DMS 273 treated with DMSO at 0.1 percent for 48 hours (cell line): Measurements from ENCODE around the gene BRINP1.

ENCODE experiments used
- DNase-seq: peaks from one replicate; lab custom pipeline; 2025; lab: John Stamatoyannopoulos, UW

The BRINP1 gene

DNA sequence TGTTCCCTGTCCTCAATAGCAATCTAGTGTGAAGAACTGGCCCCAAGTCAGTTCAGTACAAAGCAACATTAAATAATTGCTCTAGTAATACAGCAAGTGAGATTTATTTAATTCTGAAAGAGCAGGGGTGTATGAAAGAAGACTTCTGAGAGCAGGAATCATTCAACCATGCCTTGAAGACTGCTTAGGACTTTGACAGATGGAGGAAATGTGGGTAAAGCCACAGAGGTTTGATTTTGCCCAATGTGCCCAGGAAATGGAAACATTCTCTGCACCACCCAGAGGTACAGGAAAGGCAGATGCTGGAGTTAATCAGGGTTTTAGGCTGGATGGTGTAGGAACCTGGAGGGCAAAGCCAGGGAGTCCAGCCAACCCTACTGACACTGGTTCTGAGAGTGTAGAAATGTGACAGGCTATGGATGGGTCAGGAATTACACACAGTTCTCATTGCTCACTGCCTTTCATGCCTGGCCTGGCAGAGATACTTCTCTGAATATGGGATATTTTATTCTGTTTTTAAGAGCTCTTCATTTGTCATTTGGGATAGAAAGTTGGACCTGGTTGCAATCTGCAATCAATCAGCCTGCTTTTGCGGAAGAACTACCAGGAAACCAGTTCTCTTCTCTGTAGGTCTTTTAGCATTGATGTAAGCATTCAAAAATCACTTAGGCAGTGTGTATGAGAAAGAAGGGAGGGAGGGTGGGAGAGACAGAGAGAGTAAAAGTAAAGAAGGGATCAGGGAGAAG is 88.3 kb downstream of the BRINP1 start:
- DNase-seq = no peak

DNA sequence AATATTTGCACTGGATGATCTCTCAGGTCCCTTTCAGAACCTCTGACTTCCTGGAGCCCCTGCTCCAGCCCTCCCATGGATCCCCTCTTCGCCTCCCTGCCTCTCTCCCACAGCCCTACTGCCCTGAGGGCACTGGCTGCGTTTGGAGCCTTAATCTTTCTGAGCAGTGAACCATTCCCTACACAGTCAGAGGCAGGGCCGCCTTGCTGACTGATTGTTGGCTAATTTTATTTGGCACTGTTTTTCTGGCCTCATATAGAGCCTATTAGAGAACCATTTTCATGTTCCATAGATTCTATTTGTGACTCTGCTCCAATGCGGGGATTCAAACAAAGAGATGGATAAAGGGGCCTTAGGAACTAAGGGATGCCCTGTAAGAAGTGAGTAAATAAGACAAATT is 91.1 kb downstream of the BRINP1 start:
- no peak for DNase-seq

DNA sequence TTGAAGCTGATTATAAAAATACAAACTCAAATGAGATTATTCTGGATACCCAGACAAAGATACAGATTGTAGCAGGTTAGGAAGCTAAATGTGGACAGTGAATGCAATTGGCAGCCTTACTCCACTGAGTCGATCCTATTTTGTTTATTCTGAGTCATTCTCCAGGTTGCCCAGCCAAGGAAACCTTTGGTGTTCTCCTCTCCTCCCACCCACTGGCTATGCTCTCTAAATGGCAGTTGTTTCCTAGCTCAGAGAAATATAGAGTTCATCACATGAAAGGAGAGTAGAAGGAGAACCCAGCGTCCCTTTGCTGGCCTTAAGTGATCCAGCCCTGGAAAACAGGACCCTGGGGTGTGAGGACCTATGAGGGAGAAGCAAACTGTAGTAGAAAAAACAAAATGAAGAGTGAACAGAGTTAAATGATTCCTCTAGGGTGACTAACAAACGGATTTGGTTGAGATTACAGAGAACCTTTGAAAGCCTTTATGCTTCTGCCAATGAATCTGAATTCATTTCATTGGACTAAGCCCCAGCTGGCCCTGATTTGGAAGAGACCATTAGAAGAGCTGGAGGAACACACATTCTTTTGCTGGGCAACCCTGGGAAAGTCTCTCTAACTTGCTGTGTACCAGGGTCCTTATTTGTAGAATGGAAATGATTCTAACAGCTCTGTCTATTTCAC is 95.1 kb downstream of the BRINP1 start:
- no peak for DNase-seq

DNA sequence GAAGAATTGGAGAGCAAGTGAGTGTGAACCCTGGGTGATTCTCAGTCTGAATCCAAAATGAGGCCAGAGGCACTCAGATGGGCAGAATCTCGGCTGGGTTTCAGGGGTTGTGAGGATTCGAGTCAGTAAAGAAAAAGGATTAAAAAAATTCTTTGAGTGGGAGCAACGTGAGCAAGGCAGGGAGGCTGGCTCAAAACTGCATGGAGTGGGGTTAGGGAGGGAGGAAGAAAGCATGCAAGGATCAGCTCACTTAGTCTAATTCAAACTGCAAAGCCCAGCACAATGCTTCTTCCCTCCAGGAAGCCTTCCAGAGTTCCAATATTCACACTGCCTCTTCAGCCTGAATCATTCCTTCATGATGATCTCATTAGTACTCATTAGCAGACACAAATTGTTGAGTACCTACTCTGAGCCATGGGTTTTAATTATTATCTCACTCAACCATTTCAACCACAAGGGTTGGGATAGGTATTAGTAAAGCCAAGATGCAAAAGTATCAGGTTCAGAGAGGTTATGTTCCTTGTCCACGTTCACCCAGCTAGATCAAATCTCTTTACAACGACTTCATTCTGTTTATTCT is 95.8 kb downstream of the BRINP1 start:
- no peak for DNase-seq

DNA sequence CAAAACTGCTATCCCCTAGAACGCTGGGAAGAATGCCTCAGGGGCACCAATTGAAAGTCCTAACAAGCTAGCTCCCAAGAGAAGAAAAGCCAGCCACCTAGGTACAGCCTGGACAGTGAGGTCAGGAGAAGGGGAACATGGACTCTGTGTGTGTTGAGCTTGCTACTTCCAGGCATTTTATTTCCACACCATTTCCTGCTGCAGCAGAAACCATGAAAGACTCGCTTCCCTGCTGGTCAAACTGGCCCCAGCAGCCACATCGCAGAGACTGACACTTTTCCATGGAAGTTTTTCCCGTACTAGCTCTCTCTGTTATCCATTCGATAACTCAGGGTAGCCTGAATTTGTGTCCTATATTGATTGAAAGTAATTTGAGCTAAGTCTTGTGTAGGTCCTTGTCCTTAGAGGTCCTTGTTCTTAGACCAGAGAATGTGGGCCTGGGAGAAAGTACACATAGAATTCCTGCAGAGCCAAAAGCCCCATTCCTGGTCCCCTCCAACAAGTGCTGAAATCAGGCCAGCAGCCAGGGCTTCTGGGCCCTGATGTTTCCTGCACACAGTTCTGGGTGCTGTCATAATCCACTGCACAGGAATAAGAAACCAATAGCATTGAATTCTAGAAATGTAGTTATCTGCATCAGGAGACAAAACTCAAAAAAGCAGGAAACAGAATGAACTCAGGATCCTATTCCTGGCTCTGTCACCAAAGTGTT is 96.6 kb downstream of the BRINP1 start:
- no peak for DNase-seq

DNA sequence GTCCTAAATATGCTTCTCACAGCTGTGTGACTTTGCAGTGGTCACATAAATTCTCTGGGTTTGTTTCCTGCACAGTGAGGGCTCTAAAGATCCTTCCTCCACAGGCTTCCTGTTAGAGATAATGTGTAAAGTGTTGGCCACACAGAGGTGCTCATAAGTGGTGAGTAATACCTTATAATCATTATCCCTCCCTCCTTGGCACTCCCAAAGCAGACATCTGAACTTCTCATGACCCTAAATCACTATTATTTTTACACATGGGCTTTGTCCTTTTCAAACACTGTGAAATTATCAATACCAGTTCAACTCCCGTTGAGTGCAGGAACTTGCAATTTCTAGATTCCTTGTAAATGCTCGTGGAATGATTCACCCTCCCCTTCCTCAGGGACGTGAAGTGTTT is 100.2 kb downstream of the BRINP1 start:
- no peak for DNase-seq

DNA sequence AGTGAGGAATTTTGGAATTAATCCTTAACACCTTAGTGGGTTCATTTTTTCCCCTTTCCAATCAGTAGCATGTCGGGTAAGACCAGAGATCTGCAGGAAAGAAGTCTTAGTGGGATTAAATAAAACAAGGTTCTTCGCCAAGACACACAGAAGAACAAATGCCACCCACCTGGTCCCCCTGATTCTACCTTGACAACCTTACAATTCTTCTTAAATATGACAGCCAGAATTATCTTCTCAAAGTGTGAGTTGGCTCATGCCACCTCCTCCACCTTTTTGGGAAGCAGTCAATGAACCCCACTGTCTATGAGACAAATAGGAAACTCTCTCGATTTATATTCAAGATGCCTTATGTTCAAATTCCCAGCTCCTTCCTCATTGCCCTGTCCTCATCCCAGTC is 105.1 kb downstream of the BRINP1 start:
- no peak for DNase-seq

DNA sequence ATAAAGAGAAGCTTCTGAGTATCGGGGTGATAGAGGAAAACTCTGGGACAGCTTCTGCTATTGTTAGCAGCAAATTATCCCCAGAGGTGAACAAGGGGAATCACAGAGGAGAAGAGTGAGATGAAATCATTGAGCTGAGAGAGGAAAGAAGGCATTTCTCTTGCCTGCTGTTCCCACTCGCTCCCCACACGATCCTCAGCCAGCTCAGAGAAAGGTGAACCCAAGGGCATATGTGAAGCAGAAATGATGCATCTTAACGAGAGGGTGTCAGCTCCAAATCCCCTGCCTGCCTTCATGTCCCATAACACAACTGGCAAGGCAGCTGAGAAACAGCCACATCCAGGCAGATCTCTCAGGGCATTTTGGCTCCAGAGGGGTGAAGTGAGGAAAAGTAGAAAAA is 111.6 kb downstream of the BRINP1 start:
- DNase-seq = no peak

DNA sequence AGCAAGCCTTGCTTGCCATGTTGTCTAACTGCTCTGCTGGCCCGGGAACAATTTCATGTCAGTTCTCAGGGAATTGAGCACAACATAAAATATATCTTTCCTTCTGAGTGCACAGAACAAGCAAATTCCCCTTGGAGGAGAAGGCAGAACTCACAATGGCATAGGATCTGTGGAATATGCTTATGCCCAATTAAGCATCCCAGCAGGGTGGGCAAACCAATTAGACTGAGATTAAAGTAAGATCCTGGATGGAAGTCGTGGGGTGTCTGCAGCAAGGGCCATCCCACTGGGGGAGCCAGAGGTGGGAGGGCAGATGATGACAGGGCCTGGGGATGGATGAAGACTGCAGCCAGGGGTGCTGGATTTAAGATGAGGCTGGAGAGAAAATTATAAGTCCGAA is 114.1 kb downstream of the BRINP1 start:
- no peak for DNase-seq

DNA sequence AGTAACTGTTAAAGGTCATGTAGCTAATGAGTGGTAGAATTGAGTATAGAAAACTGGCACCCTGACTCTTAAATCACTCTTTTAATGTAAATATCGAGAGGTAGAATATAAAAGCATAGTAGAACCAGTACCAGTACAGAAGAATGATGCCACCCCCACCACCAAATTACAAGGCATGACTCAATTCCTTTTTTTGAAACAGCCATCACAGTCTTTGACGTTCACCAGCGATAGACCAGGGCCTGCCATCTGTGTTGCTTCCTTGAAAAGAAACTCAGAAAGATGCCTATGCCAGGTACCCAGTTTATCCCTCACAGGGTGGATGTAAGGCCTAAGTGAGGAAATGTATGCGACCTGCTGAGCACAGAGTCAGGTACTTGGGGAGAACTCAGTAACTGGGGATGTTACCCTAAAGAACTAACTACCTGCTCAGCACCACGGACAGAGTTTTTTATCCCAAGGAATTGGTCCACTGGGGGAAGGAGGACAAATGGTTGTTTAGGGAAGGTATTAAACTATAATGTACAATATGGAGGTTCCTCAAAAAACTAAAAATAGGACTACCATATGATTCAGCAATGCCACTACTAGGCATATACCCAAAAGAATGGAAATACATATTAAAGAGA is 116.5 kb downstream of the BRINP1 start:
- no peak for DNase-seq

DNA sequence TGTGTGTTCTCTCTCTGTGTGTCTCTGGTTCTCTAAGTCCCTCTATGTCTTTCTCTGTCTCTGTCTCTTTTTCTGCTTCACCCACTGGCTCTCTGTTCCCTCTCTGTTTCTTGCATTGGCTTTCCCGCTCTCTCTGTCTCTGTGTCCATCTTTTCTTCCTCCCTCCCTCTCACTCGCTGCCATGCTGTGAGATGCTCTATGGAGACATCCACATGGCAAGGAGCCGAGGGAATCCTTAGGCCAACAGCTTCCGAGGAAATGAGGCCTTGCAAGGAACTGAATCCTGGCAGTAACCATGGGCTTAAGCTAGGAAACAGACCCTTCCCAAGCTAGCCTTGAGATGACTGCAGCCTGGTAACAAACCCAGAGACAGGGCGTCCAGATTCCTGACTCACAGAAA is 117.3 kb downstream of the BRINP1 start:
- no peak for DNase-seq

DNA sequence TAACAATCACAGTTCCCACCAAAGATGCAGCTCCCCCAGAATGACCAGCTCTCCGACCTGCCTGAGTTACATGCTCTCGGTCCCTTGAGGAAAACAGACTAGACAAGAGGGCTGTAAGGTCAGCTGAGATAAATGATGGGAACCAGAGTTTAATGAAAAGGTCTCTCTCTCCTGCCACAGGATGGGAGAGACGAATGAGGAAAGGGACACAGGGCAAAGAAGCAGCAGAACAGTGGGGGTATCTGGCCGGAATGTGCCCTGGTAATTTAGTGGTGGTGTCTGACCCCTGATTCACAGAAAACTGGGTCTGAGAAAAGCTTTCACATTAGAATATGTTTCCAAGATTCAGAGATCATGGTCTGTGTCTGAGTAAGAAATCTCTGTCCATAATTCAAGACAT is 118.5 kb downstream of the BRINP1 start:
- DNase-seq = no peak

DNA sequence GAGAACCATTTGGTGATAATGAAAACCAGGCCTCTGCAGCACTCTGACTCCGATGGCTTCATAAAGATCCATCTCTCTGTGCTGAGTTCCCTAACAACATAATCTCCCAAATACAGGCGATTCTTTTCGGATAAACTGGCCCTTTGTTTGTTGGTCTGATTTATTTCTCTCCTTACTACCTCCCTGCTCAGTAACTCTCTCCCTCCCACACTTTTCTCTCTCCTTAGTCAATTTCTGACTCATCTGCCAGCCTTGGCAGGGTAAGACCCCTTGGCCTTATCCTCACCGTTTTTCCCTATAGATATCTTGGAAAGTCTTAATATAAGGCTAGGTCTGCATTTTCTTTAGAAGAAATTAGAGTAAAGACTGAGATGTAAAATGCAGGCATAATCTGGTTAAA is 128.7 kb downstream of the BRINP1 start:
- no peak for DNase-seq

DNA sequence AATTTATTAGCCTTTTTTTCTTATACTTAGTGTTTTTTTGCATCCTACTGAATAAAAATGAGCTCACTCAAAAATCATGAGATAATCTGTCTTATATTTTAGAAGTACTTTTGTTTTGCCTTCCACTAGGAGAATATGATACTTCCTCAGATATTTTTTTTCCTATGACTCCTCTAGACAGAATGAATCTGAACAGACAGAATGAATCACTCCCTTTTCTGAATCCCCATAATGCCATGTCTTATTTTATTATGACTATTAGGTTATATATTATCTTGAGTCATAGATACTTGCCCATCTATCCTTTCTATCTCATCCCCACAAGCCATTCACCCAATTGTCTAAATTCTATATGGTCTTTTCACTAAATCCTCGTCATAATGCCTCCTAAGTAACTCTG is 134.6 kb downstream of the BRINP1 start:
- DNase-seq = no peak

DNA sequence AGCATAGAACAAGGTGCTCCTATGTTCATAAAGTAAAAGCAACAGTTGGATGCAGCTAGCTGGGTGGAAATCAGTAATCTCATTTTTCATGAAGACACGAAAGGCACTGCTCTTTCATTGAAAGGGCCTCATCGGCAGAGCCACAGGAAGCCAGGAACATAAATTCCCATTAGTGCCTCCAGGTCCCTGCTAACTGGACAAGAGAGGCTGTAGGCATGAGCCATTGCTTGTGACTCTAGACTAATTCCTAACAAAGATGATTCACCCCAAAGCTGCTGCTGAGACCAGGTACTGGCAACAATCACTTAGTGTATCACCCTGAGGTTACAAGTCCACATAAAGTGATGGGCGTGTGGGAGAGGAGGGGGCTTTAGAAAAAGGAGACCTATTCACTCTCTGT is 141.8 kb downstream of the BRINP1 start:
- DNase-seq = no peak

DNA sequence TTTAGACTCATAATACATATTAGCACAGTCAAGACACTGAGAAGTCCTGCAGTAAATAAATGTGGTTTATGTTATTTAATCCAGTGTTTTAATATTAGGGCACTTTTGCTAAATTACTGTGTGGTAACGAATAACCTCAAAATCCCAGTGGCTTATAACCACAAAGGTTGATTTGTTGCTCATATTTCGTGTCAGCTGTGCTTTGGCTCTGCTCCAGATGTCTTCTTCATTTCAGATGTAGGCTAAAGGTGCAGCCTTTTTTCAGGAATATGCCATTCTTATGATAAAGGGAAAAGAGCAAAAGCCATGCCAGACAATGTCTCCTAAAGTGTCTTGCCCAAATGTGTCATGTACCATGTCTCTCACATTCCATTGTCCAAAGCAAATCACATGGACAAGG is 144.8 kb downstream of the BRINP1 start:
- no peak for DNase-seq

DNA sequence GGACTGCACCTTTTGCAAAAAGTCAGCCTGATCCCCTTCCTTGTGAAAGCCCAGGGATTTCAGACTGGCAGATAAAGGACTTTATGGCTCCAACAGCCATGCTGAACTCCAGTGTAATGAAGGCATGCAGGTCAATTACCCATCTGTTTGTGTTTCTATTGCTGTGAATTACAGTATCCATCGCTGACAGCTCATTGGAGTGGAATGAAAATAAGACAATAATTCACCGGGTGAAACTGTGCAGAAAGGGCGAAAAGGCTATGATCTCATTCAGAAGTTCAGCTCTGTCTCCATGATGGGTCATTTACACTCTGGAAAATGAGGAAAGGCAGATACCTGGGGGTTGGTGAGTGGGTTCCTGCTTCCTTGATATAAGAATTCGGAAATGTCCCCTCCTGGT is 148.0 kb downstream of the BRINP1 start:
- DNase-seq = no peak

DNA sequence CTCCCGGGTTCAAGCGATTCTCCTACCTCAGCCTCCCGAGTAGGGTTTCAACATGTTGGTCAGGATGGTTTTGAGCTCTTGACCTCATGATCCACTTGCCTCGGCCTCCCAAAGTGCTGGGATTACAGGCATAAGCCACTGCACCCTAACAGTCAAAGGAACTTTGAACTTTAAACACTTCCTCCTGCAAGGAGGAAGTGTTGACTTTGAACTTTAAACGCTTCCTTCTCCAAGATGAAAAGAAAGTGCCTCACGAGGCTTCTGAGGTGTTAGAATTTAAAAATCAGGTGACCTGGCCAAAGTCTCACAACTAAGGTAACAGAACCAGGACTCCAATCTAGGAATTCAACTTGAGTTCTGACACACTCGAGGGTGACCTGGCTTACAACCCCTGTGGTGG is 150.9 kb downstream of the BRINP1 start:
- no peak for DNase-seq

DNA sequence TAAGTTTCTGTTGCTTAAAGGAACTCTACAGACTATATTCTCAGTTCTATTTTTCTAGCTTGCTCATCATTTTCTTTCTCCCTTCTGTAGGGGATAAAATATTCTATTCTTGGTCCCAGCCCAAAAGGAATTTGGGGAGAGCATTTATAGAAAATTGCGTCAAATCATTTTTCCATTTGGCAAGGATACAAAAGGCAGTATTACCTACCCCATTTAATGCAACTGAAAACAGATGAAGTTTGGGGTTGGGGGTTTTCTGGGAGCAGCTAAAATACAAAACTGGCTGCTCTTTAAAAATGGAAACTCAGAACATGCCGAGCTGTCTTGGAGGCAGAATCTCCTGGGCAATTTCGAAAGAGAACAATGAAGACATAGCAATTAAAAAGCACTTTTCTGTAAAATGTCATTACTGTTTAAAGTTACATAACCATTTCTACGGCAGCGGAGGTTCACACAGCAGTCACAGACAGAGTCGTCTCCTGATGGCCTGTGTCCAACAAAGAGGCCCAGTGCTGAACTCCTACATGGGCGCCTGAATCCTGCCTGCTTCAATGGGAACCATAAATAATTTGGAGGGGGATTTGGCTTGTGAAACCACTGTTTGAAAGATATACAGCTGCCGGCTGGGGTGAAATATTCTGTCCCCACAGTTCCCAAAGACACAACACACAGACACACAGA is 152.4 kb downstream of the BRINP1 start:
- no peak for DNase-seq

DNA sequence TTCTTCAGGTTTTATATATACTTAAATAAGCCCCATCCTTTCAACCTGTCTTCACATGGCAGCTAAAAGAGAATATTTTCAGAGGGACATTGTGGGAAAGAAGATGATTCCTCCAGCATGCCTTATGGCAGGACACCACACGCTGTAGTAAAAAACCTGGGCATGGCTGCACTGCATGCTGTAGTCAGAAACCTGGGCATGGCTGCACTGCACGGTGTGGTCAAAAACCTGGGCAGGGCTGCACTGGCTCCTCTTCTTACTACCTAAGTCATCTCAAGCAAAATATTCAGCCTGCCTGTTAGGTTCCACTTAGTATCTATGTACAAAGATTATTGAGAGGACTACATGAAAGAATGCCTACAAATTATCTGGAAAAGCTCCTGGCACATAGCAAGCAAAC is 153.6 kb downstream of the BRINP1 start:
- DNase-seq = no peak

DNA sequence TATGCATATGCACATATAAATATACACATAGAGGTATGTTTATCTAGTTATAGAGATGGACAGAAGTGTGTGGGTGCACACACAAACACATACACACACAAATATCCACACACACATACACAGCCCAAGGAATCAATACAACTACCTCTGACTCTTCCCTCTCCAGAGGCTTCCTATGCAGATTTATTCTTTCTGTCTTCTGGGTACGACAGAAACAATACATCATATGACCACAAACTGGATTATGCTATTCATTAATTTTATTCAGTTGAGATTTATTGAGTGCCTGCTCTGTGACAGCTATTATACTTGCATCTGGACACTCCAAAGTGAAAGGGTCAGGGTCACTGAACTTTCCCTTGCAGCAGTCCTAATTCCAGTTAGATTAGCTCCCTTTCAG is 155.8 kb downstream of the BRINP1 start:
- no peak for DNase-seq
